Ascending aorta (tissue), 2 donors: ENCODE measurements around the gene VSTM4. TPM values are rescaled to one million over a fixed set of nuclear protein-coding genes. Genes with fewer than 3 reads are reported as not detected.

Experiments used
- DNase-seq, 2 donors: peaks; one replicate each; pipeline ENCODE4 v3.0.0-alpha.2; 2019; ENCODE audit warnings: low spot score in 2 of 2
- H3K27ac ChIP-seq, 2 donors: fragments of 200-600 bp; sonication (generic); one replicate each; pipeline ENCODE4 v1.5.1; 2016 to 2017; ENCODE audit warnings: mild to moderate bottlenecking in 1 of 2
- H3K27me3 ChIP-seq: fragments of 200-600 bp; sonication (generic); one replicate; pipeline ENCODE4 v1.5.1; 2017
- H3K36me3 ChIP-seq, 2 donors: fragments of 200-600 bp; sonication (generic); one replicate each; pipeline ENCODE4 v1.5.1; 2016
- H3K4me1 ChIP-seq, 2 donors: fragments of 200-600 bp; sonication (generic); one replicate each; pipeline ENCODE4 v1.5.1; 2016 to 2017; ENCODE audit warnings: mild to moderate bottlenecking in 1 of 2
- H3K4me3 ChIP-seq, 2 donors: fragments of 200-600 bp; sonication (generic); one replicate each; pipeline ENCODE4 v1.5.1; 2016 to 2017; ENCODE audit warnings: mild to moderate bottlenecking in 1 of 2
- H3K9me3 ChIP-seq, 2 donors: fragments of 200-600 bp; sonication (generic); one replicate each; pipeline ENCODE4 v1.5.1; 2016
- intact Hi-C: fragments of 100-400 bp; cut with DNase I; formaldehyde crosslinking; loops from one replicate; pipeline ENCODE4 v1.15.1; 2023
- total RNA-seq: library from RNA; depleted of rRNA; stranded (reverse); fragments of >200 nt; gene quantifications from one replicate; pipeline ENCODE4 v1.1.0, GENCODE V29; 2016
- TF ChIP-seq, protein P1 (sequence below), 3 experiments: fragments of 200-600 bp in 2 of 3; fragments of 450-650 bp in 1 of 3; sonication (generic) in 2 of 3; IDR thresholded peaks; one replicate each; pipeline ENCODE4 v1.5.1; 2016 to 2019; ENCODE audit warnings: antibody characterized with exemption in 3 of 3, mild to moderate bottlenecking in 1 of 3, moderate library complexity in 1 of 3

VSTM4 gene
- total RNA-seq, 1 donor from 2014 or later = 17.7 TPM

DNA sequence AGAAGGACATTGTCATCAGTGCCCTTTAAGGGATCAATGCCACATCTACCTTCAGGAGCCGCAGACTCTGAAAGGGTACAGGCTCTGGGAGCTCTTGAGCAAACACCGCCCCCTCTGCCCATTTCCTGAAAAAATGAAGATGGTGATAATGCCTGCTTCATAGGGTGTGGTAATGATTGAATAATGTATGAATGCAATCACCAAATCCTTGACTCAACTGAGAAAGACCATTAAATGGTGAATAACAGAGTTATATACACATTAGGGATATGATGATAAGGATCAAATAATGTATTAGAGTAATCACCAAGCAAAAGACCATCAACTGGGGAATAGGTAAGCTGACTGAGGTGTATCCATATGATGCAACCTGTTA lies 17.0 kb upstream of the VSTM4 start:
- Histone ChIP-seq H3K27me3 (no peaks in the 10 kb centered on the region), H3K4me3 (no peak overlapping the region), H3K36me3 (no peaks in the 10 kb centered on the region), H3K27ac (no peak overlapping the region), H3K9me3 (no peaks in the 10 kb centered on the region), H3K4me1 (peaks cover 0 to 3% of the 10 kb centered on the region in 2 donors)
- DNase-seq = no peak
- TF ChIP-seq, protein P1, sequence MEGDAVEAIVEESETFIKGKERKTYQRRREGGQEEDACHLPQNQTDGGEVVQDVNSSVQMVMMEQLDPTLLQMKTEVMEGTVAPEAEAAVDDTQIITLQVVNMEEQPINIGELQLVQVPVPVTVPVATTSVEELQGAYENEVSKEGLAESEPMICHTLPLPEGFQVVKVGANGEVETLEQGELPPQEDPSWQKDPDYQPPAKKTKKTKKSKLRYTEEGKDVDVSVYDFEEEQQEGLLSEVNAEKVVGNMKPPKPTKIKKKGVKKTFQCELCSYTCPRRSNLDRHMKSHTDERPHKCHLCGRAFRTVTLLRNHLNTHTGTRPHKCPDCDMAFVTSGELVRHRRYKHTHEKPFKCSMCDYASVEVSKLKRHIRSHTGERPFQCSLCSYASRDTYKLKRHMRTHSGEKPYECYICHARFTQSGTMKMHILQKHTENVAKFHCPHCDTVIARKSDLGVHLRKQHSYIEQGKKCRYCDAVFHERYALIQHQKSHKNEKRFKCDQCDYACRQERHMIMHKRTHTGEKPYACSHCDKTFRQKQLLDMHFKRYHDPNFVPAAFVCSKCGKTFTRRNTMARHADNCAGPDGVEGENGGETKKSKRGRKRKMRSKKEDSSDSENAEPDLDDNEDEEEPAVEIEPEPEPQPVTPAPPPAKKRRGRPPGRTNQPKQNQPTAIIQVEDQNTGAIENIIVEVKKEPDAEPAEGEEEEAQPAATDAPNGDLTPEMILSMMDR (IDR thresholded peaks at IDR 0.05) = no peak
- intact Hi-C loops = no loop called here

DNA sequence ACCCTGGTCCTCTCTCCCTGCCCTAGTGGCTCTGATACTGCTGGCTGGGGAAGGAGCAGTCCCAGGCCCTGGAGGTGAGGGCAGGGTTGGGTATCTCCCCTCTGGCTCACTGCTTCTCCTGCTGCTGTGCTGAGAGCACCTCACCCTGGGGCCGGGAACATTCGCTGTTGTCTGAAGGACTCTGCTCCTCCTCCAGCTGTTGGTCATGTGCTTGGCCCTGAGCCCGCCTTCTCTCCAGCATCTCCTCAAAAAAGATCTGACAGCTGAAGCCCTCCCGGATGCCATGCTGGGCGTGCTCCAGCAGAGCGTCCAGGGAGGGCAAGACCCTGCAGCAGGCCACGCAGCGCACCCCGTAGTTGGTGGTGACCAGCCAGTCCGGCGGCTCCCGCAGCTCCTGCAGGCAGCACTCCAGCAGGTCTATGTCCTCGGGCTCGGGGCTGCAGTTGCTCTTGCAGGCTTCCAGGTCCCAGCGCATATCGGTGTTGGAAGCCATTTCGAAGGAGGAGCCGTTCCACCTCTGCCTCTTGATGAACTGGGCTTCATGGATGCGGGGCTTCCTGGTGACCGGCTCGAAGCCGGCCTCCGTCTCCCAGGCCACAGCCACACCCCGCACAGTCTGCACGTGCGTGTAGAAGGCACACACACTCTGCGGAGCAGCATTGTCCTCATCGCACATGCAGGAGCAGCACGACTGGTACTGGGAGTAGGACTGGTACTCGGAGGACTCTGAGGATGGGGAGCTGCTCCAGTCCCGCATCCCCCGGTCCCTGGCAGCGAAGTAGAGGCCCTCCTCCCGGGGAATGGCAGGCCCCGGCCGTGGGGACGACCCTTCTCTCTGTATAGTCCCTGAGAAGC lies 16.4 kb upstream of the VSTM4 start:
- peaks cover 0 to 3% of the 10 kb centered on the region in 2 donors for H3K4me1 ChIP-seq
- TF ChIP-seq, protein P1 (IDR thresholded peaks at IDR 0.05) = no peak
- intact Hi-C loops = no loop called here
- H3K9me3 ChIP-seq = no peaks in the 10 kb centered on the region
- H3K27ac ChIP-seq = no peak overlapping the region
- H3K36me3 ChIP-seq = no peaks in the 10 kb centered on the region
- H3K4me3 ChIP-seq = no peak overlapping the region
- DNase-seq = no peak
- H3K27me3 ChIP-seq = no peaks in the 10 kb centered on the region

DNA sequence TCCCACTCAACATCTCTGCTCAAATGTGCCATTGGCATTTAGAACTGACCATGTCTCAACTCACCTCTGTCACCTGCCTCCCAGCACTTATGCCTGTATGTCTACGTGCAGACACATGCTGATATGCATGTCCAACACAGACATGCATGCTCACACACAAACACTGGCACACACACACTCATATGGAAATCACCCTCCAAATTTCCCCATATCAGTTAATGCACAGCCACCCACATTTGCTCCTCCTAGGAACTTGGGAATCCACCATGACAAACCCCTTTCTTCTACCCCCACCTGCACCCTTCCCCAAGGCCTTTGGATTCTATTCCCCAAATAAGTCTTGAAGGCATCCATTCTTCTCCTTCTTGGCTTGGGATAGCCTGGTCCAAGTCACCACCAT lies 14.1 kb upstream of the VSTM4 start:
- H3K36me3 ChIP-seq = no peaks in the 10 kb centered on the region
- H3K9me3 ChIP-seq = no peaks in the 10 kb centered on the region
- no peaks in the 10 kb centered on the region for H3K27me3 ChIP-seq
- intact Hi-C loops = no loop called here
- TF ChIP-seq, protein P1 (IDR thresholded peaks at IDR 0.05) = no peak
- H3K27ac ChIP-seq = no peak overlapping the region
- no peak for DNase-seq
- H3K4me1 ChIP-seq = no peaks in the 10 kb centered on the region
- H3K4me3 ChIP-seq = no peak overlapping the region

DNA sequence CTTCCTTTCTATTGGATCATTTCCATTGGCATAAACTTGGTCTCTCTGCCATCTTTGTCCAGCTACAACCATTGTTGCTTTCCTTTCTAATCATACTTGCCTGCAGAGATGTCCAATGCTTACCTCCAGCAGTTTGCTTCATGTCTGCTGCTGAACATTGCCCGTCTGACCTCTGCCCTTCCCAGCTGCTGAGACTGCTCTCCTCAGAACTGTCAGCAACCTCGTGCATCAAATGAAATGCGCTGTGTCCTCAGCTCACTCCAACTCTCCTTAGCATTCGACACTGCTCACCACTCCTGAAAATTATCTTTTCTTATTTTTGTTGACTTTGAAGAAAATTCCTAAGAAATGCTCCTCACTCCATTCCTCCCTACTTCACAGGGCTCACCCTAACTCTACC lies 13.5 kb upstream of the VSTM4 start:
- H3K27me3 ChIP-seq = no peaks in the 10 kb centered on the region
- no peak overlapping the region for H3K27ac ChIP-seq
- H3K36me3 ChIP-seq = no peaks in the 10 kb centered on the region
- no peak overlapping the region for H3K4me3 ChIP-seq
- DNase-seq = no peak
- TF ChIP-seq, protein P1 (IDR thresholded peaks at IDR 0.05) = no peak
- intact Hi-C loops = no loop called here
- H3K9me3 ChIP-seq = no peaks in the 10 kb centered on the region
- H3K4me1 ChIP-seq = no peaks in the 10 kb centered on the region

DNA sequence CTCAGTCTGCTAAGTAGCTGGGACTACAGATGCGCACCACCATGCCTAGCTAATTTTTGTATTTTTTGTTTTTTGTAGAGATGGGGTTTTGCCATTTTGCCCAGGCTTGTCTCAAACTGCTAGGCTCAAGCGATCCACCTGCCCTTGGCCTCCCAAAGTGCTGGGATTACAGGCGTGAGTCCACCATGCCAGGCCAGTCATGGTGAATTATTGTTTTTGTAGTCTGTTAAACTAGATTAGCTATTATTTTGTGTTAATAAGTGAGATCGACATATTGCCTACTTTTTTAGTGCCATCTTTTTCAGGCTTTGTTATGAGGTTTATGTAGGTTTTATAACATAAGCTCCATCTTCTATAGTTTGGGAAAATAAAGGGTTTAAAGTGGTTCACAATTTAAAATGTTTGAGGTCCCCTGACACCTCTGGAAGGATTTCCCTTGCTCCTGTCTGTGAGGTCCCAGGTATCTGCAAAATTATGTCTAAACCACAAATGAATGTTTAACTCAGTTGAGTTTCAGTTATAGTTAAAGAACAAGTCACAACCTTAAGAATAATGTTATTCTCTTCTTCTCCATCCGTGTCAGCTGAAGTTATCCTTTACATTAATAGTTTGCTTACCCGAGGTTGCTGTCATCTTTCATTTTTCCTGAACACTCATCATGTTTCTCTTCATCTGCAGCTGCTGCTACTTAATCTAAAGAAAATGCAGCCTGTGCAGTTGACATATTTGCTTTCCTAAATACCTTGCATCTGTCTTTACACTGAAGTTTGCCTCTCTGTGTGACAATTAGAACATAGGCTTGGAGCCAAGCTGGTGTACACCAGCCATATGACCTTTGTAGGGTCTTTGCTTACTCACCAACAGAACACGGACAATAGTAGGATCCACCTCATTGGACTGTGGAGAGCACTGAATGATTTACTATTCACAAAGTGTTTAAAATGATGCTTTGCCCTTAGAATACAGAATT lies 8.9 kb upstream of the VSTM4 start:
- H3K27ac ChIP-seq = no peak overlapping the region
- TF ChIP-seq, protein P1 (IDR thresholded peaks at IDR 0.05) = no peak
- no peak overlapping the region for H3K4me3 ChIP-seq
- H3K4me1 ChIP-seq = no peaks in the 10 kb centered on the region
- intact Hi-C loops = no loop called here
- no peaks in the 10 kb centered on the region for H3K36me3 ChIP-seq
- no peaks in the 10 kb centered on the region for H3K9me3 ChIP-seq
- no peaks in the 10 kb centered on the region for H3K27me3 ChIP-seq
- no peak for DNase-seq
